IPS-15b (cell line): ENCODE measurements around the gene SMPX.

Experiments used
- H3K27me3 ChIP-seq: one replicate; pipeline ENCODE4 v1.6.1; 2013; ENCODE audit warnings: low read length; ENCODE audit not compliant: control insufficient read depth, insufficient read depth
- H3K36me3 ChIP-seq: one replicate; pipeline ENCODE4 v1.6.1; 2013; ENCODE audit warnings: low read length; ENCODE audit not compliant: control insufficient read depth, insufficient read depth
- H3K4me1 ChIP-seq: one replicate; pipeline ENCODE4 v1.6.1; 2013; ENCODE audit warnings: mild to moderate bottlenecking, low read length; ENCODE audit not compliant: control insufficient read depth, insufficient read depth
- H3K4me3 ChIP-seq: one replicate; pipeline ENCODE4 v1.5.1; 2013; ENCODE audit warnings: low read depth, low read length
- H3K9ac ChIP-seq: one replicate; pipeline ENCODE4 v1.6.1; 2013; ENCODE audit warnings: low read depth, mild to moderate bottlenecking, low read length
- H3K9me3 ChIP-seq: one replicate; pipeline ENCODE4 v1.6.1; 2013; ENCODE audit warnings: mild to moderate bottlenecking, low read length; ENCODE audit not compliant: control insufficient read depth, insufficient read depth

SMPX gene

GRCh38 chrX:21741869-21742701 lies 15.8 kb downstream of the SMPX start:
- Histone ChIP-seq H3K27me3 (no peaks in the 10 kb centered on the region), H3K4me3 (no peak overlapping the region), H3K9me3 (no peaks in the 10 kb centered on the region), H3K9ac (no peak overlapping the region), H3K36me3 (no peaks in the 10 kb centered on the region), H3K4me1 (peaks cover 25% of the 10 kb centered on the region)

GRCh38 chrX:21741364-21741763 lies 16.6 kb downstream of the SMPX start:
- H3K4me3 ChIP-seq, result no peak overlapping the region
- no peaks in the 10 kb centered on the region for H3K9me3 ChIP-seq
- H3K36me3 ChIP-seq, result no peaks in the 10 kb centered on the region
- H3K27me3 ChIP-seq, result no peaks in the 10 kb centered on the region
- H3K4me1 ChIP-seq, result peaks cover 17% of the 10 kb centered on the region
- no peak overlapping the region for H3K9ac ChIP-seq

- Histone ChIP-seq H3K9me3 (no peaks in the 10 kb centered on the region), H3K36me3 (no peaks in the 10 kb centered on the region), H3K9ac (no peak overlapping the region), H3K4me3 (no peak overlapping the region), H3K4me1 (peaks cover 10% of the 10 kb centered on the region), H3K27me3 (no peaks in the 10 kb centered on the region)
Observed at GRCh38 chrX:21740329-21741274, 17.3 kb downstream of the SMPX start.

- Histone ChIP-seq H3K9ac (no peak overlapping the region), H3K27me3 (no peaks in the 10 kb centered on the region), H3K36me3 (no peaks in the 10 kb centered on the region), H3K4me3 (peak overlapping the region; percentile 34), H3K9me3 (no peaks in the 10 kb centered on the region), H3K4me1 (peaks cover 9% of the 10 kb centered on the region)
Observed at GRCh38 chrX:21738950-21739287, 19.0 kb downstream of the SMPX start.

GRCh38 chrX:21738210-21738949 lies 19.5 kb downstream of the SMPX start:
- no peaks in the 10 kb centered on the region for H3K27me3 ChIP-seq
- H3K4me3 ChIP-seq, result peak overlapping the region; percentile 34
- no peaks in the 10 kb centered on the region for H3K9me3 ChIP-seq
- H3K9ac ChIP-seq, result no peak overlapping the region
- peaks cover 9% of the 10 kb centered on the region for H3K4me1 ChIP-seq
- no peaks in the 10 kb centered on the region for H3K36me3 ChIP-seq

GRCh38 chrX:21735768-21736127 lies 22.2 kb downstream of the SMPX start:
- Histone ChIP-seq H3K36me3 (no peaks in the 10 kb centered on the region), H3K9ac (no peak overlapping the region), H3K27me3 (no peaks in the 10 kb centered on the region), H3K4me3 (no peak overlapping the region), H3K9me3 (no peaks in the 10 kb centered on the region), H3K4me1 (peaks cover 9% of the 10 kb centered on the region)

- Histone ChIP-seq H3K9me3 (no peaks in the 10 kb centered on the region), H3K27me3 (no peaks in the 10 kb centered on the region), H3K9ac (no peak overlapping the region), H3K36me3 (no peaks in the 10 kb centered on the region), H3K4me3 (no peak overlapping the region), H3K4me1 (peaks cover 5% of the 10 kb centered on the region)
Observed at GRCh38 chrX:21735038-21735767, 22.7 kb downstream of the SMPX start.

GRCh38 chrX:21734175-21734574 lies 23.7 kb downstream of the SMPX start:
- H3K27me3 ChIP-seq, result no peaks in the 10 kb centered on the region
- H3K9ac ChIP-seq, result no peak overlapping the region
- H3K4me3 ChIP-seq, result no peak overlapping the region

GRCh38 chrX:21733705-21734104 lies 24.2 kb downstream of the SMPX start:
- Histone ChIP-seq H3K9ac (no peak overlapping the region), H3K36me3 (no peaks in the 10 kb centered on the region), H3K27me3 (no peaks in the 10 kb centered on the region), H3K9me3 (no peaks in the 10 kb centered on the region), H3K4me1 (no peaks in the 10 kb centered on the region), H3K4me3 (no peak overlapping the region)

More at GRCh38 chrX:21734175-21734574, 23.7 kb downstream of the SMPX start:
- H3K9me3 ChIP-seq, result no peaks in the 10 kb centered on the region
- no peaks in the 10 kb centered on the region for H3K36me3 ChIP-seq
- H3K4me1 ChIP-seq, result peaks cover 2% of the 10 kb centered on the region

- Histone ChIP-seq H3K4me3 (no peak overlapping the region), H3K9ac (no peak overlapping the region), H3K4me1 (peaks cover 8% of the 10 kb centered on the region), H3K27me3 (no peaks in the 10 kb centered on the region), H3K9me3 (no peaks in the 10 kb centered on the region), H3K36me3 (no peaks in the 10 kb centered on the region)
Observed at GRCh38 chrX:21730026-21730425, 27.9 kb downstream of the SMPX start.
